Upper lobe of right lung (tissue), 1 donor: Measurements from ENCODE around the gene POFUT2. TPM values are rescaled to one million over a fixed set of nuclear protein-coding genes. Genes with fewer than 3 reads are reported as not detected.

Experiments used
- ATAC-seq: fragments of 200-7000 bp; cut with Tn5 transposase; one replicate; pipeline ENCODE4 v1.9.1; 2020; ENCODE audit warnings: mild to moderate bottlenecking, moderate library complexity
- DNase-seq: peaks from one replicate; pipeline ENCODE4 v3.0.0-alpha.2; 2020
- H3K27ac ChIP-seq: fragments of 200-600 bp; one replicate; pipeline ENCODE4 v1.8.0; 2022
- H3K27me3 ChIP-seq: fragments of 200-600 bp; one replicate; pipeline ENCODE4 v1.8.0; 2022; ENCODE audit warnings: mild to moderate bottlenecking
- H3K36me3 ChIP-seq: fragments of 200-600 bp; one replicate; pipeline ENCODE4 v1.8.0; 2022
- H3K4me1 ChIP-seq: fragments of 200-600 bp; one replicate; pipeline ENCODE4 v1.8.0; 2022
- H3K4me3 ChIP-seq: fragments of 200-600 bp; one replicate; pipeline ENCODE4 v1.8.0; 2022; ENCODE audit warnings: mild to moderate bottlenecking
- H3K9me3 ChIP-seq: fragments of 200-600 bp; one replicate; pipeline ENCODE4 v1.8.0; 2022
- CTCF ChIP-seq: fragments of 200-600 bp; IDR thresholded peaks from one replicate; pipeline ENCODE4 v1.8.0; 2022; ENCODE audit warnings: antibody characterized with exemption
- intact Hi-C: fragments of 100-400 bp; cut with DNase I; formaldehyde crosslinking; loops from one replicate; pipeline ENCODE4 v1.11.0; 2022
- total RNA-seq: library from RNA; stranded (reverse); fragmentation: NEBNext Ultra II Directional; extraction: Animal tissue kit (Norgen Biotek cat#: 25700); gene quantifications from one replicate; pipeline ENCODE4 v1.2.1, GENCODE V29; 2021
- donor health status: DM: no; HTN: yes; CAD: no; lungs with severe emphysema.

The POFUT2 gene
- total RNA-seq, 1 donor from 2014 or later, result 29.0 TPM

DNA sequence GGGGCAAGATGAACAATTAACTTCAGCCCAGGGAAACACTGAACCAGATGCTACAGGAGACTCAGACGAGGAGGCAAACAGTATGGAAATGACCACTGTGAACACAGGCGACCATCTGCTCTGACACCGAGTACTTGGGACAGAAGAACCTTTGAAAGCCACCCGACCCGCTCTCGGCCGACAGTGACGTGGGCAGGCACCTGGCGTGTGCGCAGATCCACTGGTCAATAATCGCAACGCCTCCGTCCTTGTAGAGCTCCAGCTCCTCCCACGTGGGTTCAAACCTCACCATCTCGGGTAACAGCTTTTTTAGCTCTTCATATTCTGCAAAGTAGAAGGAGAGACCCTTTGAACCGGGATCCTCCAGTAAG, 20.3 kb downstream of the POFUT2 start:
- peaks cover 64% of the 10 kb centered on the region for H3K36me3 ChIP-seq
- no peaks in the 10 kb centered on the region for H3K9me3 ChIP-seq
- no peak overlapping the region for H3K27ac ChIP-seq
- no peak for ATAC-seq
- TF ChIP-seq CTCF, result no peak
- no peaks in the 10 kb centered on the region for H3K4me1 ChIP-seq
- DNase-seq, result peak; percentile 51
- H3K27me3 ChIP-seq, result no peaks in the 10 kb centered on the region
- intact Hi-C loops, result loop anchor here (5.0 kb wide), 1 partner anchor 60 kb away; no protein-coding TSS in a partner anchor
- no peak overlapping the region for H3K4me3 ChIP-seq

DNA sequence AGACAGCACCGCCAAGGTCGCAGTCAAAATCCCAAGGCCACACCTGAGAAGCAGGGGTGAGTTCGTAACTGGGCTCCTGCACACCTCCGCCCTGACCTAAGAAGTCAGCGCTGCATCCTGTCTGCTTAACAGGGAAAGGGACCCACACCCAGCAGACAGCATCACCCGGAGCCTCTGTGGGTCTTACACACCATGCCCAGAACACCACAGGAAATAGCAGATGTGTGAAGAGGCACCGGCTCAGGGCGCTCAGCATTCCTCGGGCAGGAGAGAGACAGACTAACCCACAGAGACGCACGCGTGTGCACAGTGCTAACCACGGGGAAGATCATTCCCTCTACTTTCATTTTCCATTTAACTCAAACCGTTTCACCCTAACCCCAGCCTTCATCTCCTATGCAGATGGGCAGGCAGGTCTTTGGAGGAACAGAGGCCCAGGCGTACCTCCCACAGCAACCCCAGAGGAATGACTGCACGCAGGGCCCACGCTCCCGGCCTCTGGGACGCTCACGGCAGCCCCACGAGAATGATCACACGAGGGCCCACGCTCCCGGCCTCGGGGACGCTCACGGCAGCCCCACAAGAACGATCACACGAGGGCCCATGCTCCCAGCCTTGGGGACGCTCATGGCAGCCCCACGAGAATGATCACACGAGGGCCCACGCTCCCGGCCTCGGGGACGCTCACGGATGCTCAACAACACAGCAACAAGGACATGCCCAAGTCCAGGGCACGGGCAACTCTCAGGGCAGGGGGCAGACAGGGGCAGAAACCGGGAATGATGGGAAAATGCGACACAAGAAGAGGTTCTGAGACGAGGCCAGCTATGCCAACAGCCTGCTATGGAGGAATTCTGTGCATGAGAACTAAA, 20.9 kb downstream of the POFUT2 start:
- no peak overlapping the region for H3K4me3 ChIP-seq
- intact Hi-C loops, result loop anchor here (5.0 kb wide), 1 partner anchor 59 kb away; no protein-coding TSS in a partner anchor
- no peaks in the 10 kb centered on the region for H3K27me3 ChIP-seq
- H3K9me3 ChIP-seq, result no peaks in the 10 kb centered on the region
- no peaks in the 10 kb centered on the region for H3K4me1 ChIP-seq
- ATAC-seq, result peak; percentile 28
- peak; percentile 38 for DNase-seq
- H3K36me3 ChIP-seq, result peaks cover 64% of the 10 kb centered on the region
- H3K27ac ChIP-seq, result no peak overlapping the region
- no peak for TF ChIP-seq CTCF

- Histone ChIP-seq H3K4me1 (no peaks in the 10 kb centered on the region), H3K9me3 (no peaks in the 10 kb centered on the region), H3K27me3 (no peaks in the 10 kb centered on the region), H3K4me3 (no peak overlapping the region), H3K27ac (no peak overlapping the region), H3K36me3 (peaks cover 63% of the 10 kb centered on the region)
- ATAC-seq, result peak; percentile 32
- no peak for DNase-seq
- TF ChIP-seq CTCF, result no peak
- intact Hi-C loops, result loop anchor here (5.0 kb wide), 1 partner anchor 59 kb away; no protein-coding TSS in a partner anchor
Observed at GRCh38 chr21:45265721-45266517, 21.8 kb downstream of the POFUT2 start.

DNA sequence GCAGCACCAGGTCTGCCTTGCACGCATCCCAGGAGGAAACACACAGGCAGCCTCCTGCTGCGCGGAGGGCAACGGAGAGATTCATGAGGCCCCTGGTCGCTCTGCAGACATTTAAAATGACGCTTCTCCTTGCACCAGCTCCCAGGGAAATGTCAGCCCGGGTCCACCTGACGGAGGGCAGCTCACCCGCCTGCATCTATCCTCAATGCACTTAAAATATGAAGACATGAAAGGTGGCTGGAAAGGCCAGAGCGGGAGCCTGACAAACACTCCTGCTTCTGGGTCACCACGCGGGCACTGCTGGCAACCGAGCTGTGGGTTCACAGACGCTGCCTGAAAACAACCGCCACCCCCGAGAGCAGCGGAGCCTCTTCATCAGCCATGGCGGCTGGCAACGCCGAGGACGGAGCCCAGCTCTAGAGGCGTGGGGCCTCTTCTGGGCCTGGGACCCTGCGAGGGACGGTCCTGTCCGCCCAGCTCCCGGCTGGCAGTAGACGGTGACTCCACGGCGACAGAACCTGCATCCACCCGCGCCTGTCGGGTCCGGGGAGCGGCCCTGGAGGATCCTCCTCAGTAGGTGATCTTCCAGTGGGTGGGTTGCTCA, 22.7 kb downstream of the POFUT2 start:
- DNase-seq (no peak), ATAC-seq (no peak)
- Histone ChIP-seq H3K36me3 (peaks cover 54% of the 10 kb centered on the region), H3K27me3 (no peaks in the 10 kb centered on the region), H3K4me3 (no peak overlapping the region), H3K27ac (no peak overlapping the region), H3K9me3 (no peaks in the 10 kb centered on the region), H3K4me1 (no peaks in the 10 kb centered on the region)
- intact Hi-C loops, result loop anchor here (5.0 kb wide), 1 partner anchor 58 kb away; no protein-coding TSS in a partner anchor
- no peak for TF ChIP-seq CTCF

DNA sequence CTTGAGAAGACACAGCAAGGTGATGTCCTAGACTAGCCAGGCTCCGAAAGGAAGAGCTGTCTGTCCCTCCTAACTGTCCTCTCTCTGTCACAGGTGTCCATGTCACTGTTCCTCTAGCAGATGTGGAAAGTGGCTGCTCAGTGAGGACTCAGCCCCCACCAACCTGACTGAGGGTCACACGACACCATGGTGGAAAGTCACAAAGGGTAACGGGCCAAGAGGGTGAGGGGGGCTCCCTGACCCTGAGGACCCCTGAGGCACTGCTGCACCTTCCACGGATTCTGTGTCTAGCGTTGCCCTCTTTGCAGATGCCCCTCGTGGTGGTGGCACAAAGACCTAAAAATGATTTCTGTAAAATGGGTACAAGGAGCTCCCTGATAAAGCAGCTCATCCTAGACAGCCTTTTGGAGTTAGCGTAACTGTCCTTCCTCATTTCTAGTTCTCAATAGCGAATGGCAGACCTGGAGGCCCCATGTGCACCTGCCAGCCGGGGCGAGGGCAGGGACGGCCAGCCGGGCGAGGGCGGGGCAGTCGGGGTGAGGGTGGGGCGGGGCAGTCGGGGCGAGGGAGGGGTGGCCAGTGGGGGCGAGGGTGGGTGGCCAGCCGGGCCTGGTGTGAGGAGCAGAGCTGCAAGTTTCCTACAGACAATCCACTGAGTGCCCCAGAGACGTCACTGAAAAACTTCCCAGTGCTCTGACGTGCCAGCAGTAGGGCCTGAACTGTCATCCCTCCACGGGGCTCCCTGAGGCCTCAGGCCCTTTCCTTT, 23.4 kb downstream of the POFUT2 start:
- Histone ChIP-seq H3K27ac (no peak overlapping the region), H3K27me3 (no peaks in the 10 kb centered on the region), H3K9me3 (no peaks in the 10 kb centered on the region), H3K36me3 (peaks cover 47% of the 10 kb centered on the region), H3K4me1 (no peaks in the 10 kb centered on the region), H3K4me3 (no peak overlapping the region)
- ATAC-seq, result no peak
- DNase-seq, result no peak
- intact Hi-C loops, result no loop called here
- no peak for TF ChIP-seq CTCF
